ENCODE data around the gene DEFB108B.
"Not testable (repeated sequence)": the region's sequence is repeated elsewhere in the genome, so short reads cannot be mapped to it uniquely, and the experiment has no call there.

DEFB108B gene

GRCh38 chr11:71812529-71812928, 20.5 kb upstream of the DEFB108B start:
- not testable (repeated sequence) for DNase-seq (ENCODE audit: low read depth); H3K4me3 ChIP-seq (ENCODE audit: low read depth, low read length)

GRCh38 chr11:71813481-71814355, 19.3 kb upstream of the DEFB108B start:
- DNase-seq (ENCODE audit: low read depth): peak; percentile 19
- H3K4me3 ChIP-seq (ENCODE audit: low read depth, low read length): peak overlapping the region; percentile 48

GRCh38 chr11:71821539-71821938, 11.5 kb upstream of the DEFB108B start:
- not testable (repeated sequence) for H3K4me3 ChIP-seq (ENCODE audit: low read depth, low read length); DNase-seq (ENCODE audit: low read depth)

- not testable (repeated sequence) for DNase-seq (ENCODE audit: low read depth); H3K4me3 ChIP-seq (ENCODE audit: low read depth, low read length)
These were observed 3.8 kb upstream of the DEFB108B start for GRCh38 chr11:71829247-71829646.

- H3K4me3 ChIP-seq (ENCODE audit: low read depth, low read length); DNase-seq (ENCODE audit: low read depth): not testable (repeated sequence)
These were observed 3.3 kb upstream of the DEFB108B start for GRCh38 chr11:71829686-71830085.

- not testable (repeated sequence) for H3K4me3 ChIP-seq (ENCODE audit: low read depth, low read length); DNase-seq (ENCODE audit: low read depth)
These were observed 9.7 kb downstream of the DEFB108B start for GRCh38 chr11:71842720-71843119.

- not testable (repeated sequence) for DNase-seq (ENCODE audit: low read depth); H3K4me3 ChIP-seq (ENCODE audit: low read depth, low read length)
These were observed 10.4 kb downstream of the DEFB108B start for GRCh38 chr11:71843355-71843754.

GRCh38 chr11:71843858-71844257, 10.9 kb downstream of the DEFB108B start:
- H3K4me3 ChIP-seq (ENCODE audit: low read depth, low read length): no peak overlapping the region
- DNase-seq (ENCODE audit: low read depth): no peak

GRCh38 chr11:71853895-71854294, 20.9 kb downstream of the DEFB108B start:
- not testable (repeated sequence) for DNase-seq (ENCODE audit: low read depth)

GRCh38 chr11:71855880-71856279, 22.9 kb downstream of the DEFB108B start:
- DNase-seq (ENCODE audit: low read depth); H3K4me3 ChIP-seq (ENCODE audit: low read depth, low read length): not testable (repeated sequence)

More at GRCh38 chr11:71853895-71854294, 20.9 kb downstream of the DEFB108B start:
- H3K4me3 ChIP-seq (ENCODE audit: low read depth, low read length): not testable (repeated sequence)

- DNase-seq (ENCODE audit: low read depth); H3K4me3 ChIP-seq (ENCODE audit: low read depth, low read length): not testable (repeated sequence)
These were observed 27.8 kb downstream of the DEFB108B start for GRCh38 chr11:71860835-71861234.

- not testable (repeated sequence) for H3K4me3 ChIP-seq (ENCODE audit: low read depth, low read length)
- DNase-seq (ENCODE audit: low read depth): peak; percentile 22
These were observed 31.1 kb downstream of the DEFB108B start for GRCh38 chr11:71863978-71864627.

GRCh38 chr11:71867209-71867608, 34.2 kb downstream of the DEFB108B start:
- not testable (repeated sequence) for DNase-seq (ENCODE audit: low read depth); H3K4me3 ChIP-seq (ENCODE audit: low read depth, low read length)

- H3K4me3 ChIP-seq (ENCODE audit: low read depth, low read length); DNase-seq (ENCODE audit: low read depth): not testable (repeated sequence)
These were observed 36.9 kb downstream of the DEFB108B start for GRCh38 chr11:71869931-71870330.

GRCh38 chr11:71870661-71871060, 37.7 kb downstream of the DEFB108B start:
- DNase-seq (ENCODE audit: low read depth): not testable (repeated sequence)

GRCh38 chr11:71876262-71876661, 43.3 kb downstream of the DEFB108B start:
- not testable (repeated sequence) for DNase-seq (ENCODE audit: low read depth); H3K4me3 ChIP-seq (ENCODE audit: low read depth, low read length)

More at GRCh38 chr11:71870661-71871060, 37.7 kb downstream of the DEFB108B start:
- H3K4me3 ChIP-seq (ENCODE audit: low read depth, low read length): not testable (repeated sequence)

- DNase-seq (ENCODE audit: low read depth); H3K4me3 ChIP-seq (ENCODE audit: low read depth, low read length): not testable (repeated sequence)
These were observed 45.1 kb downstream of the DEFB108B start, which contains the start of gene DEFB131B for GRCh38 chr11:71878059-71878458. DEFB131B (plus strand) TSS chr11:71878453; CDS start chr11:71878453, 0 bp downstream.

- H3K4me3 ChIP-seq (ENCODE audit: low read depth, low read length); DNase-seq (ENCODE audit: low read depth): not testable (repeated sequence)
These were observed 52.8 kb downstream of the DEFB108B start for GRCh38 chr11:71885806-71886205.
